ENCODE results near the gene FAM120B. TPM values are rescaled to one million over a fixed set of nuclear protein-coding genes. Genes with fewer than 3 reads are reported as not detected.

FAM120B gene
- total RNA-seq, 1 experiment from 2014 or later, result 11.1 TPM

DNA sequence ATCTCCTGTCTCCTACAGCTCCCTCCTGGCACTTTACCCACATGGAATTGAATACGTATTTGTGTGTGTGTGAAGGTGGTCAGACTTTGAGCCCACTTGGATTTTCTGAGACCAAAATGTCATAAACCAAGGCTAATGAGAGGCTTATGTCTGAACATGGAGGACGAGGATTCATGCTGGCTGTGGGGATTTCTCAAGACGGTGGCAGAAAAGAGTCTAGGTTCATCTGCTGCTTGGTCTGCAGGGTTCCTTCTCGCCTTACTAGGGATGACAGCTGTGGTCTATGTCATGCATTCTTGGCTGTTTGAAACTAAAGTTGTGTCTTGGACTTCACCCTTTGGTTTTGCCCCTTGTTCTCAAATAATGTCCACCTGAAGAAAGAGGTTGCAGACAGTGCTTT lies 58.6 kb downstream of the FAM120B start:
- in situ Hi-C loops (cut with HindIII; ENCODE audit: low pct_unique_long_range_greater_than_20kb, low sequenced_read_pairs), result no loop called here
- DNase-seq (ENCODE audit: low read depth, low spot score), result no peak

DNA sequence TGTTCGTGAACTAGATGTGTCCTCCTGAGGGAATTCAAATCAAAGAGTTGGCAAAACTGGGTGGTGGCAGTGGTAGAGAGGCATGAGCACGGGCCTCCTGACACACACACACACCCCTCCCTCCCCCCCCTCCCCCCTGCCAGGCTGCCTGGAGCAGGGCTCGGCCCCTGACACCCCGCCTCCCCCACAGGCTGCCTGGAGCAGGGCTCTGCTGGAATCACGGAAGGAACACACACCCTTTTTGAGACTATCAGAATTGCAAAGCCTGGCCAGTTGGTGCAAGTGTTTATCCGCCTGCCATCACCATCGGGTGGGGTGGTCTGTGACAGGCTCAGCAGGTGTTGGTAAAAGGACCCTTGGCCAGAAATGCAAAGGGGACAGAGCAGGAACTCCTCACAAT lies 59.0 kb downstream of the FAM120B start:
- in situ Hi-C loops (cut with HindIII; ENCODE audit: low pct_unique_long_range_greater_than_20kb, low sequenced_read_pairs), result no loop called here
- no peak for DNase-seq (ENCODE audit: low read depth, low spot score)

DNA sequence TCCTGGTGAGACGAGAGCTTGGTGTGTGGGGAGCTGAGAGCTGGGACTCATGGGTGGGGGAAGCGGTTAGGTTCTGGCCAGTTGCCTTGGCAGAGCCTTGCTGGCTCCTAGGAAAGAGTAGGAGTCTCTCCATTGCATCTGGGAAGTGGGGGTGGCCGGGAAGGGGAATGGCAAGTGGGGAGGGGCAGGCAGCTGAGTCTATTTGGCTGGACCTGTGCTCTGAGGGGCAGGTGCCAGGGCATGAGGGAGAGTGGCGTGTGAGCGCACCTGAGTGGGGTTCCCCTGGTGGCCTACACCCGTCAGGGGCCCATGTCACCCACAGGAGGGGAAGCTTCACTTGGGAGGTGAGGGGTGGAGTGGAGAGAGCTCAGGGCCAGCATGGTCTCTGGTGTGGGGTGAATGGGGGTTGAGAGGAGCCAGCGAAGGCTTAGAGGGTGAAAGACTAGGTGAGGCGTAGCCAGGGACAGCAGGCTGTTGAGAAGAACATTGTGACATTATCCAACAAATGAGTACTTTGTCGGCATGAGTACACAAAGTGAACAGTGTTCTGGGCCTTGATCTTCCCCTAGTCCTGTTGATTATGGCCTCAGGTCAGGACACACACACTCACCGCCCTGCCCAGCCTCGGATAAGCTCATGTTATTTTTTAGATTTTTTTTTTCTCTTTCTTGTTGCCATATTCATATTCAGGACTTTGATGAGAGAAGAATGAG lies 59.8 kb downstream of the FAM120B start:
- peak; percentile 33 for DNase-seq (ENCODE audit: low read depth, low spot score)
- in situ Hi-C loops (cut with HindIII; ENCODE audit: low pct_unique_long_range_greater_than_20kb, low sequenced_read_pairs), result no loop called here

- in situ Hi-C loops (cut with HindIII; ENCODE audit: low pct_unique_long_range_greater_than_20kb, low sequenced_read_pairs), result no loop called here
- no peak for DNase-seq (ENCODE audit: low read depth, low spot score)
These were observed 60.7 kb downstream of the FAM120B start for GRCh38 chr6:170367241-170367640.

GRCh38 chr6:170368544-170368943 lies 62.0 kb downstream of the FAM120B start:
- in situ Hi-C loops (cut with HindIII; ENCODE audit: low pct_unique_long_range_greater_than_20kb, low sequenced_read_pairs), result no loop called here
- DNase-seq (ENCODE audit: low read depth, low spot score), result no peak

DNA sequence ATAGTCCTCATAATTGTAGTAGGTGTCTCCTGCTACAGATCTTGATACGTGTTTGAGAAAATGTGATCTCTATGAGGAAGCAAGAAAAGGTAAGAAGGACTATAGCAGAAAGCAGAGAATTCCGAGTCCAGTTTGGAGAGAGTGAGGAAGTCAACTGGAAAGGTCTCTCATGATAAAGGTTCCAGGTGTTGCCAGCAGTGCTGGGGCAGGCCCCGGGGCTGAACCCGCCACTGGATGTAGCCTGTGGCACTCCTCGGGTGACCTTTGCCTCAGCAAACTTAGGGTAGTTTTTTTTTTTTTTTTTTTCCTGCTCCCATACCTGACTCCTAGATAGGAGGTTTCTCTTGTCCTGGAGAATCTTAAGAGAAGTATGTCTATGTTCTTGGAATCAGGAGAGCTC lies 62.8 kb downstream of the FAM120B start:
- in situ Hi-C loops (cut with HindIII; ENCODE audit: low pct_unique_long_range_greater_than_20kb, low sequenced_read_pairs), result no loop called here
- no peak for DNase-seq (ENCODE audit: low read depth, low spot score)

DNA sequence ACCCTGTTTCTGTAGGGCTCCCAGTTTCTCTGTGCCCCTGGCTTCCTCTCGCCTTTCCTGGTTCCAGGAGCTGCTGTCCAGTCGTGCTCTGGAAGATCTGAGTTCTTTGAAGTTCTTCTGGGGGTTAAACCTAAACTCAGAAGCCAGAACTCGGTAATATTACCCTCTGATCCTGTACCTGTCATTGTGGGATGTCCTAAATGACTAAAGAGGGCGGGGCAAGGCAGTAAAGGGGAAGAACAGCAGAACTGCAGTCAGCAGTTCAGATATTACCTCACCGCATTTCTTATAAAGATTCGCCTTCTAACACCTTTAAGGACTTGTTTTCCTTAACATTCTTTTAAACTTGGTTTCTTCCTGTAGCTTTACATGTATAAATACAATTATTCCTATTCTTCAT lies 63.9 kb downstream of the FAM120B start:
- in situ Hi-C loops (cut with HindIII; ENCODE audit: low pct_unique_long_range_greater_than_20kb, low sequenced_read_pairs), result no loop called here
- no peak for DNase-seq (ENCODE audit: low read depth, low spot score)

GRCh38 chr6:170371080-170371479 lies 64.5 kb downstream of the FAM120B start:
- no peak for DNase-seq (ENCODE audit: low read depth, low spot score)
- in situ Hi-C loops (cut with HindIII; ENCODE audit: low pct_unique_long_range_greater_than_20kb, low sequenced_read_pairs), result no loop called here

- no peak for DNase-seq (ENCODE audit: low read depth, low spot score)
- in situ Hi-C loops (cut with HindIII; ENCODE audit: low pct_unique_long_range_greater_than_20kb, low sequenced_read_pairs), result no loop called here
These were observed 65.0 kb downstream of the FAM120B start for GRCh38 chr6:170371588-170371987.

DNA sequence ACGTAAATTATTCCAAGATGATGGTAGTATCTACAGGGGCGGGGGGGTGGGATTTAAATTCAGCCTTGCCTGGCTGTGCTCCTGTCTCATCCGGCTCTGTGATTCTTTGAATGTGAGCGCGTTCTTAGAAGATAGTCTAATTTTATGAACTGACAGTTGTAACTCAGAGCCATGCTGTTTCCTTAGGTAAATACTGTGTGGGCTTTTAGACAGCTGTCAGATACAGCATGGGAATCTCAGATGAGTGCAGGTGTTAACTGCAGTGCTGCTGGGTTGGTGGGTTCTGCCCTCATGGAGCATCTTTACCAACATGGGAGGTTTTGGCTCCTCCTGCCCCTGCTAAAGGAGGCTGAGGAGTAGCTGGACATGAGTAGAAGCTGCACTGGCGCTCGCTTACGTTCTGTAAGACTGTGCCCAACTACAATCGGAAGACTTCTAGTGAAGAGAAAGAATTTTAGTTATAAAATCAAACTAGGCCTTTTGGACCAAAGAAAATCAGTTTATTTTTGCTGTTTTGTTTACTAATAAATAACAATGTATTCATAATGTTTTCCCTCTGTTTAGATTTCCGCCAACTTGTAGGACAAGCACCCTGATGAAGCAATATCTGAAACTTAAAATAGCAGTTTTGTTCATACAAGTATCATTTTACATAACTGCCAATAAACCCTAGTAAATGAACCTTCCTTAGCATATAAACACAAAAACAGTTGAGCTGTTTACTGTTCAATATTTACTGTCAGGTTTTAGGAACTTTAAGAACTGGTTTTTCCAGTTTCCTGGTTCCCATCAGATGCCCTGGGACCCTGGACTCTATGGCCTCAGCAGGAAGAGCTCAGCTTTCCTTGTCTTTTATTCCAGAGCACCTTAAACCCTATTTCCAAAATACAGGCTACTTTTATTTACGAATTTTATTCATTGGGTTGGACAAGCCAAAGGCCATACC lies 66.1 kb downstream of the FAM120B start:
- in situ Hi-C loops (cut with HindIII; ENCODE audit: low pct_unique_long_range_greater_than_20kb, low sequenced_read_pairs), result no loop called here
- no peak for DNase-seq (ENCODE audit: low read depth, low spot score)

- DNase-seq (ENCODE audit: low read depth, low spot score), result no peak
- in situ Hi-C loops (cut with HindIII; ENCODE audit: low pct_unique_long_range_greater_than_20kb, low sequenced_read_pairs), result no loop called here
These were observed 68.2 kb downstream of the FAM120B start for GRCh38 chr6:170374571-170375444.

DNA sequence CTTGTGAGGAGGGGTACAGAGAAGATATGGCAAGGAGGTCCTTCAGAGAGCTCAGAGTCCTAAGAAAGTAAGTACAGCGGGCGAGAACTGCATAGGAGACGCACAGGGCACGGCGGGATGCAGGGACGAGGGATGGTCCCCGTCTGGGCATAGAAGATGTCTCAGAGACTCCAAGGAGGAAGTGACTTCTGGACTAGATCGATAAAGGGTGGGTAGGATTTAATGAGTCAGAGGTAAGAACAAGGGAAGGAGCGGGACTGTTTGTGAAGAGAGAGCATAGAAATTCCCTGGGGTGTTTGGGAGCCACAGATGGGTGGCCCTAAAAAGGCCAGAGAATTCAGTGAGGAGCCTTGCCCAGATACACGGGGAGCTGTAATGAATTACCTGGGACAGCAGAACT lies 69.1 kb downstream of the FAM120B start:
- no peak for DNase-seq (ENCODE audit: low read depth, low spot score)
- in situ Hi-C loops (cut with HindIII; ENCODE audit: low pct_unique_long_range_greater_than_20kb, low sequenced_read_pairs), result no loop called here

- in situ Hi-C loops (cut with HindIII; ENCODE audit: low pct_unique_long_range_greater_than_20kb, low sequenced_read_pairs), result no loop called here
- no peak for DNase-seq (ENCODE audit: low read depth, low spot score)
These were observed 70.0 kb downstream of the FAM120B start for GRCh38 chr6:170376386-170377043.

DNA sequence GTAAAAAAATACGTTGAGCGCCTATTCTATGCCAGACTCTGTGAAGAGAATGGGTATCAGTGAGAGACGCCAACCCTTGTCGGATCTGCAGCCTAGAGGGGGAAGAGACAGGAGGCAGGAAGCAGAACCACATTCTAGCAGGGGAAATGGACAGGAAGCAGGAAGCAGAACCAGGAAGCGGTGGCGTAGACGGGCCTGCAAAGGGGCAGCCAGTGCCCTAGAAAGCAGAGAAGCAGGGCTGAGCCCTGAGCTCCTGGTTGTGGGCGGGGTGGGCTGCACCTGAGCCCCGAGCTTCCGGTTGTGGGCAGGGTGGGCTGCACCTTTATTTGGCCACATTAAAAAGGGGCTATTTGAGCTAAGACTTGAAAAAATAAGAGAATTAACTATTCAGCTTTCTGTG lies 71.9 kb downstream of the FAM120B start:
- in situ Hi-C loops (cut with HindIII; ENCODE audit: low pct_unique_long_range_greater_than_20kb, low sequenced_read_pairs), result no loop called here
- DNase-seq (ENCODE audit: low read depth, low spot score), result no peak

- no peak for DNase-seq (ENCODE audit: low read depth, low spot score)
- in situ Hi-C loops (cut with HindIII; ENCODE audit: low pct_unique_long_range_greater_than_20kb, low sequenced_read_pairs), result no loop called here
These were observed 75.0 kb downstream of the FAM120B start for GRCh38 chr6:170381562-170381961.

GRCh38 chr6:170383466-170384035 lies 77.0 kb downstream of the FAM120B start:
- in situ Hi-C loops (cut with HindIII; ENCODE audit: low pct_unique_long_range_greater_than_20kb, low sequenced_read_pairs), result no loop called here
- DNase-seq (ENCODE audit: low read depth, low spot score), result no peak

- in situ Hi-C loops (cut with HindIII; ENCODE audit: low pct_unique_long_range_greater_than_20kb, low sequenced_read_pairs), result no loop called here
- DNase-seq (ENCODE audit: low read depth, low spot score), result no peak
These were observed 78.9 kb downstream of the FAM120B start for GRCh38 chr6:170385506-170385905.

All from SK-MEL-5 (cell line).